GM15510 (cell line): ENCODE measurements around the gene HELZ2.

ENCODE experiments used
- POLR2A ChIP-seq: IDR thresholded peaks from 3 replicates; pipeline ENCODE4 v1.6.1; 2011; ENCODE audit warnings: borderline replicate concordance; ENCODE audit not compliant: insufficient read length; ENCODE audit errors: extremely low read depth

Gene HELZ2

GRCh38 chr20:63553933-63554290 lies 20.1 kb downstream of the HELZ2 start, which contains the start of gene FNDC11:
Gene FNDC11 (plus strand): TSS chr20:63554159. CDS start chr20:63555664, 1,505 bp downstream.
- no peak for TF ChIP-seq POLR2A

GRCh38 chr20:63553251-63553932 lies 20.6 kb downstream of the HELZ2 start:
- TF ChIP-seq POLR2A, result no peak

GRCh38 chr20:63552481-63553249 lies 21.4 kb downstream of the HELZ2 start:
- no peak for TF ChIP-seq POLR2A

- TF ChIP-seq POLR2A, result no peak
Observed at GRCh38 chr20:63551068-63551467, 23.0 kb downstream of the HELZ2 start.

- no peak for TF ChIP-seq POLR2A
Observed at GRCh38 chr20:63549679-63550282, 24.3 kb downstream of the HELZ2 start.

GRCh38 chr20:63549019-63549418 lies 25.0 kb downstream of the HELZ2 start:
- no peak for TF ChIP-seq POLR2A

- no peak for TF ChIP-seq POLR2A
Observed at GRCh38 chr20:63548542-63548941, 25.5 kb downstream of the HELZ2 start.

- no peak for TF ChIP-seq POLR2A
Observed at GRCh38 chr20:63547725-63548480, 26.1 kb downstream of the HELZ2 start, which contains the start of gene SRMS. Gene SRMS (minus strand): TSS chr20:63547749. CDS start chr20:63547463, 286 bp downstream.

GRCh38 chr20:63546956-63547724 lies 26.9 kb downstream of the HELZ2 start:
- no peak for TF ChIP-seq POLR2A

GRCh38 chr20:63546256-63546955 lies 27.6 kb downstream of the HELZ2 start:
- no peak for TF ChIP-seq POLR2A

- TF ChIP-seq POLR2A, result no peak
Observed at GRCh38 chr20:63545814-63546213, 28.2 kb downstream of the HELZ2 start.

GRCh38 chr20:63544958-63545516 lies 29.0 kb downstream of the HELZ2 start:
- TF ChIP-seq POLR2A, result no peak
